ENCODE measurements around the gene PHF20. TPM values are rescaled to one million over a fixed set of nuclear protein-coding genes. Genes with fewer than 3 reads are reported as not detected.

Gene PHF20
- total and polyA plus RNA-seq, 2 of the 13 experiments (the other 11 are each of a cell fraction or from before 2014, with no cell fraction given): 22.8 to 34.1 TPM

- H3K79me2 ChIP-seq (ENCODE audit: insufficient read depth, low read length): peaks cover 5% of the 10 kb centered on the region
- POLR2A ChIA-PET: no interaction called here
- no TSS peak for BruUV-seq (replicated peaks)
Observed at GRCh38 chr20:35791821-35792220, 20.0 kb downstream of the PHF20 start.

GRCh38 chr20:35792740-35793139 lies 20.9 kb downstream of the PHF20 start:
- BruUV-seq (replicated peaks): no TSS peak
- intact Hi-C loops (cut with micrococcal nuclease; ENCODE audit: unreplicated experiment): no loop called here
- no peak for TF ChIP-seq PAF1 (CRISPR knock-in tag; IDR thresholded peaks at IDR 0.05)
- no peak for TF ChIP-seq GLI4 (CRISPR knock-in tag; IDR thresholded peaks at IDR 0.05; ENCODE audit: borderline replicate concordance)
- TF ChIP-seq ZSCAN12 (CRISPR knock-in tag; IDR thresholded peaks at IDR 0.05): no peak
- TF ChIP-seq ZBTB34 (CRISPR knock-in tag; IDR thresholded peaks at IDR 0.05): no peak
- TF ChIP-seq FOXO1 (CRISPR knock-in tag; IDR thresholded peaks at IDR 0.05): no peak
- TF ChIP-seq ZNF724P (CRISPR knock-in tag; IDR thresholded peaks at IDR 0.05; ENCODE audit: borderline replicate concordance): no peak
- TF ChIP-seq GFI1 (CRISPR knock-in tag; IDR thresholded peaks at IDR 0.05; ENCODE audit: borderline replicate concordance): no peak
- TF ChIP-seq HNF4A (CRISPR knock-in tag; IDR thresholded peaks at IDR 0.05): no peak
- no peak for TF ChIP-seq ZNF576 (CRISPR knock-in tag; IDR thresholded peaks at IDR 0.05)
- TF ChIP-seq TOPORS (CRISPR knock-in tag; IDR thresholded peaks at IDR 0.05): no peak
- TF ChIP-seq HIC2 (CRISPR knock-in tag; IDR thresholded peaks at IDR 0.05; ENCODE audit: low read depth): no peak
- no peak for TF ChIP-seq ARNT2 (CRISPR knock-in tag; IDR thresholded peaks at IDR 0.05; ENCODE audit: low read depth)

More at GRCh38 chr20:35791821-35792220, 20.0 kb downstream of the PHF20 start:
- H3K9me3 ChIP-seq (ENCODE audit: low read length): no peaks in the 10 kb centered on the region
- CTCF ChIA-PET (ENCODE audit: low intra/inter-chr PET ratio, low total read pairs): no interaction called here
- H3K36me3 ChIP-seq (replicated peaks in 1 of 2; ENCODE audit: control insufficient read depth in 1 of 2, insufficient read depth in 2 of 2, low read length in 2 of 2): peaks cover 5% of the 10 kb centered on the region in 2 experiments; a peak in 3 of 5 replicates
- H3K9ac ChIP-seq (ENCODE audit: insufficient read depth, low read depth, low read length): no peak overlapping the region
- H3K4me1 ChIP-seq (ENCODE audit: insufficient read depth, low read length): peaks cover 6% of the 10 kb centered on the region; the same call in 1 of the 2 replicates
- 76% methylated on average over 3 of the region's 3 CpGs for WGBS (ENCODE audit: low lambda C conversion rate)
- no peak overlapping the region for H2AFZ ChIP-seq (ENCODE audit: low read length)
- peaks cover 4% of the 10 kb centered on the region; the same call in 1 of the 2 replicates for H4K20me1 ChIP-seq (ENCODE audit: insufficient read depth, low read length)
- in situ Hi-C loops (cut with HindIII; ENCODE audit: extremely low pct_ligation_motif_present, low pct_unique_long_range_greater_than_20kb): no loop called here
- H3K27me3 ChIP-seq (ENCODE audit: control insufficient read depth in 1 of 2, insufficient read depth in 2 of 2, low read length in 2 of 2): no peaks in the 10 kb centered on the region
- DNase-seq (ENCODE audit: low spot score) (no peak), FAIRE-seq (no peak), ATAC-seq (no peak)
- no peak overlapping the region for H3K4me3 ChIP-seq (replicated peaks in 1 of 3; ENCODE audit: insufficient read depth in 1 of 3, low read depth in 2 of 3, low read length in 3 of 3)
- no peak for TF ChIP-seq ZNF644 (CRISPR knock-in tag; IDR thresholded peaks at IDR 0.05; ENCODE audit: low read depth)
- no peak for TF ChIP-seq ZFP36L2 (CRISPR knock-in tag; IDR thresholded peaks at IDR 0.05)
- TF ChIP-seq SCMH1 (CRISPR knock-in tag; IDR thresholded peaks at IDR 0.05; ENCODE audit: borderline replicate concordance): no peak
- TF ChIP-seq ZNF746 (CRISPR knock-in tag; IDR thresholded peaks at IDR 0.05): no peak
- TF ChIP-seq ZNF616 (CRISPR knock-in tag; IDR thresholded peaks at IDR 0.05; ENCODE audit: low read depth): no peak
- no peak overlapping the region for H3K4me2 ChIP-seq (ENCODE audit: low read depth, low read length)
- intact Hi-C loops (cut with micrococcal nuclease; ENCODE audit: unreplicated experiment): no loop called here
- no peak overlapping the region for H3K27ac ChIP-seq (ENCODE audit: extremely low read length, insufficient read depth, low read length)

More at GRCh38 chr20:35792740-35793139, 20.9 kb downstream of the PHF20 start:
- H3K9ac ChIP-seq (ENCODE audit: insufficient read depth, low read depth, low read length): no peak overlapping the region
- peaks cover 5% of the 10 kb centered on the region in 2 experiments; a peak in 3 of 5 replicates for H3K36me3 ChIP-seq (replicated peaks in 1 of 2; ENCODE audit: control insufficient read depth in 1 of 2, insufficient read depth in 2 of 2, low read length in 2 of 2)
- H3K4me1 ChIP-seq (ENCODE audit: insufficient read depth, low read length): peaks cover 6% of the 10 kb centered on the region; the same call in 1 of the 2 replicates
- H3K79me2 ChIP-seq (ENCODE audit: insufficient read depth, low read length): peaks cover 5% of the 10 kb centered on the region
- H3K4me2 ChIP-seq (ENCODE audit: low read depth, low read length): no peak overlapping the region
- H3K9me3 ChIP-seq (ENCODE audit: low read length): no peaks in the 10 kb centered on the region
- H3K4me3 ChIP-seq (replicated peaks in 1 of 3; ENCODE audit: insufficient read depth in 1 of 3, low read depth in 2 of 3, low read length in 3 of 3): no peak overlapping the region
- DNase-seq (ENCODE audit: low spot score): no peak
- H3K27me3 ChIP-seq (ENCODE audit: control insufficient read depth in 1 of 2, insufficient read depth in 2 of 2, low read length in 2 of 2): no peaks in the 10 kb centered on the region
- peaks cover 4% of the 10 kb centered on the region; the same call in 1 of the 2 replicates for H4K20me1 ChIP-seq (ENCODE audit: insufficient read depth, low read length)
- ChIA-PET CTCF (ENCODE audit: low intra/inter-chr PET ratio, low total read pairs) (no interaction called here), POLR2A (no interaction called here)
- no peak overlapping the region for H3K27ac ChIP-seq (ENCODE audit: extremely low read length, insufficient read depth, low read length)
- ATAC-seq: no peak
- WGBS (ENCODE audit: low lambda C conversion rate): 97% methylated on average over 4 of the region's 4 CpGs
- in situ Hi-C loops (cut with HindIII; ENCODE audit: extremely low pct_ligation_motif_present, low pct_unique_long_range_greater_than_20kb): no loop called here
- no peak overlapping the region for H2AFZ ChIP-seq (ENCODE audit: low read length)
- FAIRE-seq: no peak
